ENCODE data around the gene GAB3. TPM values are rescaled to one million over a fixed set of nuclear protein-coding genes. Genes with fewer than 3 reads are reported as not detected.

Gene GAB3
- polyA plus RNA-seq, 2 of the 4 experiments (the other 2 are of a cell fraction): 0.13 to 0.39 TPM

DNA sequence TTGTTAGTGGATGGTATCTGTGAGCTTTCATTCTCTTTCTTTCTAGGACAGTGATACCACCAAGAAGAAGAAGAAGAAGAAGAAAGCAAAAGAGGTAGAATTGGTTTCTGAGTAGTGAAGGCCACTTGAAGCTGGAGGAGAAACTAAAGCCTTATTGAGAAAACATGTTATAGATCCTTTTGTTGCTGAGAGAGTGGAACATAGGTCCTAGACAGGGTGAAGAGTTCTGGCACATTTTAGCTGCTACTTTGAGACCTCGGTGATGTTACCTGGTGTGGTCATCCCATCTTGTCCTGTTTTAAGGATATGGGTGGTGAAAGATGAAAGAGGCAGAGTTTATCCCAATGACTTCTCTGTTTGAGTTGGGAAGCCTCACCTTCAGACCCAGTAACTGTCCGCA, 25.9 kb upstream of the GAB3 start:
- 93% methylated on average over 2 of the region's 2 CpGs for WGBS (ENCODE audit: missing lambda C conversion rate)
- no peak overlapping the region for H3K27ac ChIP-seq
- H3K4me3 ChIP-seq: no peak overlapping the region
- POLR2A ChIA-PET: interaction anchor here (1.0 kb wide), 1 partner anchor 15 kb away, joined by 6 read pairs; no protein-coding TSS in a partner anchor
- CTCF ChIA-PET: interaction anchor here (2.4 kb wide), 1 partner anchor 28 kb away, joined by 6 read pairs; no protein-coding TSS in a partner anchor
- no peaks in the 10 kb centered on the region for H3K4me1 ChIP-seq
- no peak for TF ChIP-seq ZC3H11A (IDR thresholded peaks at IDR 0.05)
- no peak for TF ChIP-seq CHD2 (IDR thresholded peaks at IDR 0.05; ENCODE audit: low read length, partially characterized antibody)
- no peak for TF ChIP-seq RFX5 (IDR thresholded peaks at IDR 0.05)
- TF ChIP-seq MYC (IDR thresholded peaks at IDR 0.05; ENCODE audit: borderline replicate concordance, low read length): no peak
- TF ChIP-seq HOXB5 (CRISPR knock-in tag; IDR thresholded peaks at IDR 0.05): no peak
- TF ChIP-seq, protein P1, sequence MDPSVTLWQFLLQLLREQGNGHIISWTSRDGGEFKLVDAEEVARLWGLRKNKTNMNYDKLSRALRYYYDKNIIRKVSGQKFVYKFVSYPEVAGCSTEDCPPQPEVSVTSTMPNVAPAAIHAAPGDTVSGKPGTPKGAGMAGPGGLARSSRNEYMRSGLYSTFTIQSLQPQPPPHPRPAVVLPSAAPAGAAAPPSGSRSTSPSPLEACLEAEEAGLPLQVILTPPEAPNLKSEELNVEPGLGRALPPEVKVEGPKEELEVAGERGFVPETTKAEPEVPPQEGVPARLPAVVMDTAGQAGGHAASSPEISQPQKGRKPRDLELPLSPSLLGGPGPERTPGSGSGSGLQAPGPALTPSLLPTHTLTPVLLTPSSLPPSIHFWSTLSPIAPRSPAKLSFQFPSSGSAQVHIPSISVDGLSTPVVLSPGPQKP (IDR thresholded peaks at IDR 0.05; ENCODE audit: low read depth, low read length): no peak
- DNase-seq (ENCODE audit: low read depth in 1 of 2, low spot score in 1 of 2) (no peak), ATAC-seq (no peak), FAIRE-seq (no peak)
- no peaks in the 10 kb centered on the region for H3K9me3 ChIP-seq
- no peak overlapping the region for H3K4me2 ChIP-seq

DNA sequence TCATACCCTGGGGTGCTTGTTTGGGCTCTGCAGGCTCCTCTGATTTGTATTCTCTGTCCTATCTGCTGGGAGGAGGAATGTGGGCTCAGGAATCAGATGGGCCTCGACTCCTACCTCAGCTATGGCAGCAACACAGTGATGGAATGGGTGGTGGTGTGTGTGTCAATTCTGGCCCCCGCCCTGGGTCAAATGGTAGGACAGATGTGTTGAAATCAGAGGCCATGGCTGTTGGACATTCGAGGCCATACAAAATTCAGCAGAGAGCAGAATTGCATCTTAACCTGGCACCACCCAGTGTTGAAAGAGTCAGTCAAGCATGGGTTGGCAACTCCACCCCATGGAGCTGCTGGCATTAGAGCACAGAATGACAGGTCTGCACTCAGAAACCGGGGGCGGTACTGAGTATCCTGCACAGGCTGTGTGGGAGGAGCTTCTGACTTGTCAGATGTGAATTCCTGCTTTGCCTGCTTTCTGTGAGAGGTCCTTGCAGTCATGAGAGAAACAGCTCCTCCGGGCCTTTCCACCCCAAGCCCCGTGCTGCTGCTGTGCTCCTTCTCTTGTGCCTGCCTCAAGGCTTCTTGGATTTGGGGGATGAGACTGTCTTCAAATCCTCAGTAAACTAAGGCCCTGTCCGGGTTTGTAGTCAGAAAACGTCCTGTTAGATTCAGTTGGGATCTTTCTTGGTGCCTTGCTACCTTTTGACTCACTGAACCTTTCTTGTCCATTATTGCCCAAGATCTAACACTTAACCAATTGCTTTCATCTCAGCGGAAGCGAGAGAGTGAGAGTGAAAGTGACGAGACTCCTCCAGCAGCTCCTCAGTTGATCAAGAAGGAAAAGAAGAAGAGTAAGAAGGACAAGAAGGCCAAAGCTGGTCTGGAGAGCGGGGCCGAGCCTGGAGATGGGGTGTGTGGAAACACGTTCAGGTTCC, 24.8 kb upstream of the GAB3 start:
- TF ChIP-seq FOXS1 (CRISPR knock-in tag; IDR thresholded peaks at IDR 0.05) (no peak), EHMT2 (IDR thresholded peaks at IDR 0.05; ENCODE audit: low read depth) (no peak), PHF8 (IDR thresholded peaks at IDR 0.05; ENCODE audit: borderline replicate concordance, low read depth) (no peak), GATA3 (IDR thresholded peaks at IDR 0.05; ENCODE audit: borderline replicate concordance) (no peak), KDM1A (IDR thresholded peaks at IDR 0.05; ENCODE audit: low read depth) (no peak), MYC (IDR thresholded peaks at IDR 0.05; ENCODE audit: borderline replicate concordance, low read length) (no peak), ZC3H11A (IDR thresholded peaks at IDR 0.05) (no peak), RCOR1 (IDR thresholded peaks at IDR 0.05; ENCODE audit: low read depth, low read length) (no peak), HDAC2 (IDR thresholded peaks at IDR 0.05) (no peak), ZSCAN20 (CRISPR knock-in tag; IDR thresholded peaks at IDR 0.05) (no peak), FOSB (CRISPR knock-in tag; IDR thresholded peaks at IDR 0.05) (no peak), SMC3 (IDR thresholded peaks at IDR 0.05) (no peak)
- TF ChIP-seq, protein P2, sequence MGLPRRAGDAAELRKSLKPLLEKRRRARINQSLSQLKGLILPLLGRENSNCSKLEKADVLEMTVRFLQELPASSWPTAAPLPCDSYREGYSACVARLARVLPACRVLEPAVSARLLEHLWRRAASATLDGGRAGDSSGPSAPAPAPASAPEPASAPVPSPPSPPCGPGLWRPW (IDR thresholded peaks at IDR 0.05): no peak
- TF ChIP-seq, protein P3, sequence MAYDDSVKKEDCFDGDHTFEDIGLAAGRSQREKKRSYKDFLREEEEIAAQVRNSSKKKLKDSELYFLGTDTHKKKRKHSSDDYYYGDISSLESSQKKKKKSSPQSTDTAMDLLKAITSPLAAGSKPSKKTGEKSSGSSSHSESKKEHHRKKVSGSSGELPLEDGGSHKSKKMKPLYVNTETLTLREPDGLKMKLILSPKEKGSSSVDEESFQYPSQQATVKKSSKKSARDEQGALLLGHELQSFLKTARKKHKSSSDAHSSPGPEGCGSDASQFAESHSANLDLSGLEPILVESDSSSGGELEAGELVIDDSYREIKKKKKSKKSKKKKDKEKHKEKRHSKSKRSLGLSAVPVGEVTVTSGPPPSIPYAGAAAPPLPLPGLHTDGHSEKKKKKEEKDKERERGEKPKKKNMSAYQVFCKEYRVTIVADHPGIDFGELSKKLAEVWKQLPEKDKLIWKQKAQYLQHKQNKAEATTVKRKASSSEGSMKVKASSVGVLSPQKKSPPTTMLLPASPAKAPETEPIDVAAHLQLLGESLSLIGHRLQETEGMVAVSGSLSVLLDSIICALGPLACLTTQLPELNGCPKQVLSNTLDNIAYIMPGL (CRISPR knock-in tag; IDR thresholded peaks at IDR 0.05; ENCODE audit: borderline replicate concordance): no peak
- ChIA-PET POLR2A (interaction anchor here (0.7 to 1.0 kb wide), 2 partner anchors 14 to 22 kb away, joined by 3 to 6 read pairs; no protein-coding TSS in a partner anchor), CTCF (interaction anchor here (0.9 to 2.4 kb wide), 2 partner anchors 11 to 27 kb away, joined by 3 to 6 read pairs; no protein-coding TSS in a partner anchor)
- H3K4me1 ChIP-seq: no peaks in the 10 kb centered on the region
- 91% methylated on average over 14 of the region's 15 CpGs for WGBS (ENCODE audit: missing lambda C conversion rate)
- H3K9me3 ChIP-seq: no peaks in the 10 kb centered on the region; the same call in 2 of the 3 replicates
- no peak overlapping the region for H3K27ac ChIP-seq
- no peak for FAIRE-seq
- ATAC-seq: peak; percentile 47 to 58; a peak in 4 of 6 replicates
- no peak for DNase-seq (ENCODE audit: low read depth in 1 of 2, low spot score in 1 of 2)
- H3K4me2 ChIP-seq: no peak overlapping the region
- no peak overlapping the region for H3K4me3 ChIP-seq

DNA sequence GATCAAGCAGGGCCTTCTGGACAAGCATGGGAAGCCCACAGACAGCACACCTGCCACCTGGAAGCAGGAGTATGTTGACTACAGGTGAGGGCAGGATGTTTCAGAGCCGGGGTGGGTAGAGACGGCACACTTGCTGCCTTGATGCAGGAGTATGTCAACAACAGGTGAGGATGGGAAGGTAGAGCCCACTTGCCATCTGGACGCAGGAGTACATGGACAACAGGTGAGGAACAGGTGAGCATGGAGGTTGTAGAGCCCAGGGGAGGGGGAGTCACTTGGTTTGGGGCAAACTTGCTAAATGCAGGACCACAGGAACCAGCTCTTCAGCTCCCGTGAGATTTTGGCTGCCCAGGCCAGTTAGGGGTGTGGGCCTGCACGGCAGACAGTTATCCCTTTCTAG, 23.7 kb upstream of the GAB3 start:
- no peak for FAIRE-seq
- Histone ChIP-seq H3K27ac (no peak overlapping the region), H3K9me3 (no peaks in the 10 kb centered on the region; the same call in 2 of the 3 replicates), H3K4me2 (no peak overlapping the region), H3K4me3 (no peak overlapping the region), H3K4me1 (no peaks in the 10 kb centered on the region)
- no peak for DNase-seq (ENCODE audit: low read depth in 1 of 2, low spot score in 1 of 2)
- no peak for ATAC-seq
- TF ChIP-seq, protein P4, sequence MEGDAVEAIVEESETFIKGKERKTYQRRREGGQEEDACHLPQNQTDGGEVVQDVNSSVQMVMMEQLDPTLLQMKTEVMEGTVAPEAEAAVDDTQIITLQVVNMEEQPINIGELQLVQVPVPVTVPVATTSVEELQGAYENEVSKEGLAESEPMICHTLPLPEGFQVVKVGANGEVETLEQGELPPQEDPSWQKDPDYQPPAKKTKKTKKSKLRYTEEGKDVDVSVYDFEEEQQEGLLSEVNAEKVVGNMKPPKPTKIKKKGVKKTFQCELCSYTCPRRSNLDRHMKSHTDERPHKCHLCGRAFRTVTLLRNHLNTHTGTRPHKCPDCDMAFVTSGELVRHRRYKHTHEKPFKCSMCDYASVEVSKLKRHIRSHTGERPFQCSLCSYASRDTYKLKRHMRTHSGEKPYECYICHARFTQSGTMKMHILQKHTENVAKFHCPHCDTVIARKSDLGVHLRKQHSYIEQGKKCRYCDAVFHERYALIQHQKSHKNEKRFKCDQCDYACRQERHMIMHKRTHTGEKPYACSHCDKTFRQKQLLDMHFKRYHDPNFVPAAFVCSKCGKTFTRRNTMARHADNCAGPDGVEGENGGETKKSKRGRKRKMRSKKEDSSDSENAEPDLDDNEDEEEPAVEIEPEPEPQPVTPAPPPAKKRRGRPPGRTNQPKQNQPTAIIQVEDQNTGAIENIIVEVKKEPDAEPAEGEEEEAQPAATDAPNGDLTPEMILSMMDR (IDR thresholded peaks at IDR 0.05): no peak
- ChIA-PET POLR2A (no interaction called here), CTCF (no interaction called here)
- WGBS (ENCODE audit: missing lambda C conversion rate): 98% methylated on average over 5 of the region's 5 CpGs

Data from A549 (cell line).